Kidney epithelial cell (primary cell): ENCODE measurements around the gene SETD1B. TPM values are rescaled to one million over a fixed set of nuclear protein-coding genes. Genes with fewer than 3 reads are reported as not detected.
A peak's percentile ranks its signal among the peaks of the same experiment; 100 is the strongest.

Experiments used
- DNase-seq: peaks from one replicate; pipeline ENCODE4 v3.0.0-alpha.2; 2010; ENCODE audit warnings: low read depth
- H3K27me3 ChIP-seq: 2 replicates; pipeline ENCODE4 v1.6.0; 2011; ENCODE audit warnings: low read length; ENCODE audit not compliant: control insufficient read depth, insufficient read depth
- H3K36me3 ChIP-seq: 2 replicates; pipeline ENCODE4 v1.5.1; 2011; ENCODE audit warnings: low read length; ENCODE audit not compliant: control insufficient read depth, insufficient read depth
- H3K4me3 ChIP-seq: 2 replicates; pipeline ENCODE4 v1.5.1; 2011; ENCODE audit warnings: low read depth, mild to moderate bottlenecking, control low read depth, low read length
- total RNA-seq: library from RNA; depleted of rRNA; stranded (reverse); fragments of >200 nt; gene quantifications from 2 replicates; pipeline ENCODE4 v1.2.3, GENCODE V29; 2015
- TF ChIP-seq, protein P1 (sequence below): IDR thresholded peaks from 2 replicates; pipeline ENCODE4 v1.5.1; 2011; ENCODE audit warnings: mild to moderate bottlenecking, moderate library complexity, low read length, control low read depth, inconsistent platforms; ENCODE audit not compliant: insufficient read depth, poor library complexity, severe bottlenecking

Gene SETD1B
- total RNA-seq, 1 donor from 2014 or later = 8.1 TPM

DNA sequence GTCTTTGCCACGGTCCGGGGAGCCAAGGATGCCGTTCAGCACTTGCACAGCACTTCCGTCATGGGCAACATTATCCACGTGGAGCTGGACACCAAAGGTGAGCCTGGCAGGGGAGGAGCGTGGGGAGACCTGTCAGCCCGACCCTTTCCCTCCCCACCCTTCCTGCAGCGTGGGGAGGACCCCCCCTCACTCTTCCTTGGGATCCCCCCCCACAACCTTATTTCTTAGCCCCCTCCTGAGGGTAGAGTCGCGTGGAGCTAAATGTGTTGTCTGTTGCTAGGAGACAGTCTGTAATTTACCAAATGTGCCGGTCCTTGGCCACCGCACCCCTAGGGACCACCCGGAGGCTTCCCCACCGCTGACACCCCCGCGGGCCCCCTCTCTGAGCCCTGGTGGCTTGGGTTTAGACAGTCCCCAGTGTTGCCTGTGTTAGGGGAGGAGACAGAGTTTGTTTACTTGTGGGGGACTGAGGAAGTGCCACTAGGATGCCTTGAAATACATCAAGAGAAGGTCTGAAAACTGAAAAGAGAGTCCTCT lies 2.3 kb downstream of the SETD1B start:
- H3K36me3 ChIP-seq = no peaks in the 10 kb centered on the region
- H3K27me3 ChIP-seq = no peaks in the 10 kb centered on the region
- TF ChIP-seq, protein P1, sequence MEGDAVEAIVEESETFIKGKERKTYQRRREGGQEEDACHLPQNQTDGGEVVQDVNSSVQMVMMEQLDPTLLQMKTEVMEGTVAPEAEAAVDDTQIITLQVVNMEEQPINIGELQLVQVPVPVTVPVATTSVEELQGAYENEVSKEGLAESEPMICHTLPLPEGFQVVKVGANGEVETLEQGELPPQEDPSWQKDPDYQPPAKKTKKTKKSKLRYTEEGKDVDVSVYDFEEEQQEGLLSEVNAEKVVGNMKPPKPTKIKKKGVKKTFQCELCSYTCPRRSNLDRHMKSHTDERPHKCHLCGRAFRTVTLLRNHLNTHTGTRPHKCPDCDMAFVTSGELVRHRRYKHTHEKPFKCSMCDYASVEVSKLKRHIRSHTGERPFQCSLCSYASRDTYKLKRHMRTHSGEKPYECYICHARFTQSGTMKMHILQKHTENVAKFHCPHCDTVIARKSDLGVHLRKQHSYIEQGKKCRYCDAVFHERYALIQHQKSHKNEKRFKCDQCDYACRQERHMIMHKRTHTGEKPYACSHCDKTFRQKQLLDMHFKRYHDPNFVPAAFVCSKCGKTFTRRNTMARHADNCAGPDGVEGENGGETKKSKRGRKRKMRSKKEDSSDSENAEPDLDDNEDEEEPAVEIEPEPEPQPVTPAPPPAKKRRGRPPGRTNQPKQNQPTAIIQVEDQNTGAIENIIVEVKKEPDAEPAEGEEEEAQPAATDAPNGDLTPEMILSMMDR = no peak
- H3K4me3 ChIP-seq = peak overlapping the region; percentile 68
- no peak for DNase-seq

DNA sequence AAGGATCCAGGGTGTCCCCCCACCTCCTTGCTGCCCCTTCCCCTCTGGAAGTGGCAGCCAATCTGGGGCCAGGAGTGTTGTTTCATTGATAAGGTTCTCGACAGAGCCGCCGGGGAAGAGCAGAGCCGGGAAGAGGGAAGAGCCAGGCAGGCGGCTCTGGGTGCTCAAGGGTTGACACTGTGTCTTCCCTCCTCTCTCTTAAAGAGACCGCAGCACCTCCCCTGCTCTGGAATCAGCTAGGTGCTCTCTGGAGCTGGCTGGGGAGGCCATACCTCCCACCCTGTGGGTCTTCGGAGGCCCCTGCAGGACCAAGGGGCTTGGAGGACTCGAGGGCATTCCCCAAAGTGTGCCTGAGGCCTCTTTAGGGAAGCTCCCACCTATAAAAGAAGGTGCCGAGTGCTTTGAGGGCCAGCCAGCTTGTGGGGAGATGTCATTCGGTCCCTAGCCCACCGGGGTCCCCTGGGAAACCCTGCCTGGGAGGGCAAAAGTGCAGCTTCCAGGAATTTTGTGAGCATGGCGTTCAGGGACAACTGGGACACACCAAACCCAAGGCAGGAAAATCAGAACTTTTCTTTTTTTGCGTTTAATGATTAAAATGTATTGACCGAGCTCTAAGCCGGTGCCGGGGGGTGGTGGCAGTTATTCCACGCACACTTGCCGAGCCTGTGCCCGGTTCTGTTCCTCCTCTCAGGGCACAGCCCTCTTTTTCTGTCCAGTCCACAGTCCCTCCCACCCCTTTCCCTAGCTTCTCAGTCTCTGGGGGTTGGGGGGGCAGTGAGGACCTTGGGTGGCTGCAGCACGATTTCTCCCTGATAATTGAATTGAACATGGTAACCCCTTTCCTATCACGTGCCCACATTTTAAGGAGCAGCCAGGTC lies 3.0 kb downstream of the SETD1B start:
- DNase-seq = no peak
- Histone ChIP-seq H3K4me3 (peak overlapping the region; percentile 68), H3K36me3 (no peaks in the 10 kb centered on the region), H3K27me3 (no peaks in the 10 kb centered on the region)
- TF ChIP-seq, protein P1 = no peak

DNA sequence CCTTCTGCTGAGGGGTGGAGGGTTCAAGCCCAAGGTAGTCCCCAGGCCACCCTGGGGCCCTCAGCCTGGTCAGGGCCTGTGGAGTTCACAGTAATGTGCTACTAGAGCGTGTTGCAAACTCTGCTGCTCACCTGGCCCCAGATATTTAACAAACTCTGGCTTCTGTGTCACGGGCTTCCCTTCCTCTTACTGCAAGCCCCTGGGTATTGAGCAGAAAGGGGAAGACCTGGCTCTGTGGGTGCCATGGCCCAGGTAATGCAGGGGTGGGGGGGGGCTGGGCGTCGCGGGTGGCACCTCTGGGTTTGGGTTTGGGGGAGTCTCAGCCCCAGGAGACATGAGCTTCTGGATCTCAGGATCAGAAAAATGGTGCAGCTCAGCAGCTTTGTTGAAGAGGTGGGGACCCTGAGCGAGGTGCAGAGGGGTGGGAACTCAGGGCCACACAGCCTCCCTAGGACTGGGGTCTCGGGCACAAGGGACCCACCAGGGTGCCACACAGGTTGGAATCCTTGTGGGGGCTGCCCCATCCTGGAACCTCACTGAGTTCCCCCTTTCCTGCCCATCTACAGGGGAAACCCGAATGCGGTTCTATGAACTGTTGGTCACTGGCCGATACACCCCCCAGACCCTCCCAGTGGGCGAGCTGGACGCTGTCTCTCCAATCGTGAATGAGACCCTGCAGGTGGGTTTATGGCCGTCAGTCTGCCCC lies 4.0 kb downstream of the SETD1B start:
- no peaks in the 10 kb centered on the region for H3K36me3 ChIP-seq
- TF ChIP-seq, protein P1 = no peak

DNA sequence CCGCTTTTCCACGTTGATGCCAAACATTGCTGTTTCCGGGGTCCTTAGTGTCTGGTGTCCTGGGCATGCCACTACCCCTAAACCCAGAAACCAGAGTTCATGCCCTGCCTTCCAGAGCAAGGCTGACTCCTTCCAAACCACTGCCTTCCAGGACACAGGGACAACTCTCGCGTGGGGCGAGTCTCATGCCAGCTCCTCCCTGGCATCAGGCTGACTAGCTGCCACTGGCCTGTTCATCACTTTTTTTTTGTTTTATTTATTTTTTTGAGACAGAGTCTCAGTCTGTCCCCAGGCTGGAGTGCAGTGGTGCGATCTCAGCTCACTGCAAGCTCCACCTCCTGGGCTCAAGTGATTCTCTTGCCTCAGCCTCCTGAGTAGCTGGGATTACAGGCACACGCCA lies 4.8 kb downstream of the SETD1B start:
- no peaks in the 10 kb centered on the region for H3K36me3 ChIP-seq
- TF ChIP-seq, protein P1 = no peak
- DNase-seq = no peak
- H3K27me3 ChIP-seq = no peaks in the 10 kb centered on the region
- no peak overlapping the region for H3K4me3 ChIP-seq

More for the DNA sequence above, 4.0 kb downstream of the SETD1B start:
- Histone ChIP-seq H3K4me3 (no peak overlapping the region), H3K27me3 (no peaks in the 10 kb centered on the region)
- no peak for DNase-seq

DNA sequence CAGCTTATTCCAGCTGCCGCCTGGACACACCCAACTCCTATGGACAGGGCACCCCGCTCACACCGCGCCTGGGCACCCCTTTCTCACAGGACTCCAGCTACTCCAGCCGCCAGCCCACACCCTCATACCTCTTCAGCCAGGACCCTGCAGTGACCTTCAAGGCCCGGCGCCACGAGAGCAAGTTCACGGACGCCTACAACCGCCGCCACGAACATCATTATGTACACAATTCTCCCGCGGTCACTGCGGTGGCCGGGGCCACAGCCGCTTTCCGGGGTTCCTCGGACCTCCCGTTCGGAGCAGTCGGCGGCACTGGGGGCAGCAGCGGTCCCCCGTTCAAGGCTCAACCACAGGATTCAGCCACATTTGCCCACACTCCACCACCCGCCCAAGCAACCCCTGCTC lies 5.9 kb downstream of the SETD1B start:
- H3K36me3 ChIP-seq = peaks cover 2% of the 10 kb centered on the region
- H3K27me3 ChIP-seq = no peaks in the 10 kb centered on the region
- TF ChIP-seq, protein P1 = no peak
- no peak for DNase-seq
- H3K4me3 ChIP-seq = no peak overlapping the region
